ENCODE results near the gene RAP1A.

DNA sequence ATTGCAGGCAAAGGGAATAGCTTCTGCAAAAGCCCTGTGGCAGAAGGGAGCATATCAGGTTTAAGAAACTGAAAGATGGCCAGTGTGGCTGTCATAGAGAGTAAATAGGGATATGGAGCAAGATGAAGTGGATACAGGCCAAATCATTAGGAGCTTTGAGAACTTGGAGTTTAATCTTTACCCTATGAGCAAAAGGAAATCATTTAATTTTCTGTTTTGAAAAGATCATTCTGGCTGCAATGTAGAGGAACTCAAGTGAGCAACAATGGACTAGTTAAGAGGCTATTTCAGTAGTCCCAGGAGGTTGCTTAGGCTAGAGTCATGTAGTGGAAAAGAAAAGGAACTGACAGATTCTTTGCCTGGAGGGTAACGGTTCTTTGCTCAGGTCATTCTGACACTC, 47.2 kb downstream of the RAP1A start:
- TF ChIP-seq GATA3 (IDR thresholded peaks at IDR 0.05; ENCODE audit: low read depth, low read length): no peak
- no peak for TF ChIP-seq GATA2 (IDR thresholded peaks at IDR 0.05; ENCODE audit: low read depth, low read length)
